GM10266 (cell line): ENCODE data around the gene ADAMTS2.

Experiments used
- DNase-seq: peaks from one replicate; pipeline ENCODE4 v3.0.0; 2012; ENCODE audit errors: extremely low spot score
- CTCF ChIP-seq: IDR thresholded peaks from 2 replicates; pipeline ENCODE4 v1.5.1; 2012; ENCODE audit warnings: mild to moderate bottlenecking, low read depth; ENCODE audit not compliant: control insufficient read depth, insufficient read depth; ENCODE audit errors: missing control alignments

The ADAMTS2 gene

GRCh38 chr5:179187229-179187678 lies 158.0 kb downstream of the ADAMTS2 start:
- no peak for TF ChIP-seq CTCF
- no peak for DNase-seq

- TF ChIP-seq CTCF = no peak
- no peak for DNase-seq
Measured at GRCh38 chr5:179186801-179187200, 158.5 kb downstream of the ADAMTS2 start.

GRCh38 chr5:179185941-179186411 lies 159.3 kb downstream of the ADAMTS2 start:
- no peak for DNase-seq
- no peak for TF ChIP-seq CTCF

- no peak for TF ChIP-seq CTCF
- DNase-seq = no peak
Measured at GRCh38 chr5:179185256-179185940, 159.9 kb downstream of the ADAMTS2 start.

GRCh38 chr5:179184521-179185050 lies 160.7 kb downstream of the ADAMTS2 start:
- TF ChIP-seq CTCF = no peak

GRCh38 chr5:179183481-179183880 lies 161.8 kb downstream of the ADAMTS2 start:
- TF ChIP-seq CTCF = no peak
- DNase-seq = no peak

More at GRCh38 chr5:179184521-179185050, 160.7 kb downstream of the ADAMTS2 start:
- no peak for DNase-seq

- no peak for DNase-seq
- TF ChIP-seq CTCF = no peak
Measured at GRCh38 chr5:179182601-179183000, 162.7 kb downstream of the ADAMTS2 start.
